ENCODE results near the gene CAPN12.

GRCh38 chr19:38785187-38785699, 41.0 kb upstream of the CAPN12 start:
- no peak for TF ChIP-seq TCF7 (IDR thresholded peaks at IDR 0.05; ENCODE audit: borderline replicate concordance)
- TF ChIP-seq, protein P1, sequence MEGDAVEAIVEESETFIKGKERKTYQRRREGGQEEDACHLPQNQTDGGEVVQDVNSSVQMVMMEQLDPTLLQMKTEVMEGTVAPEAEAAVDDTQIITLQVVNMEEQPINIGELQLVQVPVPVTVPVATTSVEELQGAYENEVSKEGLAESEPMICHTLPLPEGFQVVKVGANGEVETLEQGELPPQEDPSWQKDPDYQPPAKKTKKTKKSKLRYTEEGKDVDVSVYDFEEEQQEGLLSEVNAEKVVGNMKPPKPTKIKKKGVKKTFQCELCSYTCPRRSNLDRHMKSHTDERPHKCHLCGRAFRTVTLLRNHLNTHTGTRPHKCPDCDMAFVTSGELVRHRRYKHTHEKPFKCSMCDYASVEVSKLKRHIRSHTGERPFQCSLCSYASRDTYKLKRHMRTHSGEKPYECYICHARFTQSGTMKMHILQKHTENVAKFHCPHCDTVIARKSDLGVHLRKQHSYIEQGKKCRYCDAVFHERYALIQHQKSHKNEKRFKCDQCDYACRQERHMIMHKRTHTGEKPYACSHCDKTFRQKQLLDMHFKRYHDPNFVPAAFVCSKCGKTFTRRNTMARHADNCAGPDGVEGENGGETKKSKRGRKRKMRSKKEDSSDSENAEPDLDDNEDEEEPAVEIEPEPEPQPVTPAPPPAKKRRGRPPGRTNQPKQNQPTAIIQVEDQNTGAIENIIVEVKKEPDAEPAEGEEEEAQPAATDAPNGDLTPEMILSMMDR (IDR thresholded peaks at IDR 0.05 in 2 of 3, conservative IDR thresholded peaks at IDR 0.05 in 1 of 3; ENCODE audit: control insufficient read depth in 2 of 3, extremely low read depth in 1 of 3, insufficient read depth in 1 of 3, low read depth in 3 of 3, low read length in 3 of 3): no peak
- no peak for TF ChIP-seq ATF2 (IDR thresholded peaks at IDR 0.05; ENCODE audit: low read length)
- no peak for TF ChIP-seq CEBPB (IDR thresholded peaks at IDR 0.05; ENCODE audit: borderline replicate concordance in 1 of 2, low read depth in 2 of 2, low read length in 2 of 2)
- TF ChIP-seq POLR2A (IDR thresholded peaks at IDR 0.05; ENCODE audit: low read depth, low read length): no peak
- TF ChIP-seq, protein P2, sequence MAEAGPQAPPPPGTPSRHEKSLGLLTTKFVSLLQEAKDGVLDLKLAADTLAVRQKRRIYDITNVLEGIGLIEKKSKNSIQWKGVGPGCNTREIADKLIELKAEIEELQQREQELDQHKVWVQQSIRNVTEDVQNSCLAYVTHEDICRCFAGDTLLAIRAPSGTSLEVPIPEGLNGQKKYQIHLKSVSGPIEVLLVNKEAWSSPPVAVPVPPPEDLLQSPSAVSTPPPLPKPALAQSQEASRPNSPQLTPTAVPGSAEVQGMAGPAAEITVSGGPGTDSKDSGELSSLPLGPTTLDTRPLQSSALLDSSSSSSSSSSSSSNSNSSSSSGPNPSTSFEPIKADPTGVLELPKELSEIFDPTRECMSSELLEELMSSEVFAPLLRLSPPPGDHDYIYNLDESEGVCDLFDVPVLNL (IDR thresholded peaks at IDR 0.05; ENCODE audit: low read depth, low read length): no peak
- no peak for TF ChIP-seq RCOR1 (conservative IDR thresholded peaks at IDR 0.05; ENCODE audit: low read depth, low read length)
- no peak for TF ChIP-seq USF2 (IDR thresholded peaks at IDR 0.05; ENCODE audit: borderline replicate concordance, low read depth, low read length)
- TF ChIP-seq JUND (IDR thresholded peaks at IDR 0.05; ENCODE audit: low read depth, low read length): no peak
- no peak for TF ChIP-seq CHD1 (IDR thresholded peaks at IDR 0.05; ENCODE audit: low read depth, low read length)
- TF ChIP-seq NFIC (IDR thresholded peaks at IDR 0.05; ENCODE audit: low read depth, low read length): no peak
- no peak for TF ChIP-seq RAD51 (IDR thresholded peaks at IDR 0.05)

All from GM12878 (cell line).